Measurements from ENCODE around the gene TSPO.

TSPO gene

DNA sequence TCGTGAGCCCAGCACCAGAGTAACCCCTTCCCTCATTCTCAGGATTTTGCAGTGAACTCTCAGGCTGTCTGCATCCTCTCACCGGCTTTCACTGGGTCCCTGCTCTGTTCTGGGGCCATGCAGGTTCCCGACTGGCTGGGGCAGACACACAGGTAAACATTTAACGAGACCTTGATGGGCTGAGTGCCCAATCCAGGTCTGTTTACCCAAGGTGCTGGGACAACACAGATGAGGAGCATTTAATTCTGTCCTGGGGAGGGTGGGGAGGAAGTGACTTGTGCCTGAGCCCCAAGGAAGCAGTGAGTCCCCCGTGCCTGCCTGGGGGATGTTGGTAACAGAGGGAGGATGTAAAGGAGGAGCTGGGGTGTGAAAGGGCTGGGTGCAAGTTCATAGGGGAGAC lies 36.4 kb upstream of the TSPO start:
- TF ChIP-seq, protein P1, sequence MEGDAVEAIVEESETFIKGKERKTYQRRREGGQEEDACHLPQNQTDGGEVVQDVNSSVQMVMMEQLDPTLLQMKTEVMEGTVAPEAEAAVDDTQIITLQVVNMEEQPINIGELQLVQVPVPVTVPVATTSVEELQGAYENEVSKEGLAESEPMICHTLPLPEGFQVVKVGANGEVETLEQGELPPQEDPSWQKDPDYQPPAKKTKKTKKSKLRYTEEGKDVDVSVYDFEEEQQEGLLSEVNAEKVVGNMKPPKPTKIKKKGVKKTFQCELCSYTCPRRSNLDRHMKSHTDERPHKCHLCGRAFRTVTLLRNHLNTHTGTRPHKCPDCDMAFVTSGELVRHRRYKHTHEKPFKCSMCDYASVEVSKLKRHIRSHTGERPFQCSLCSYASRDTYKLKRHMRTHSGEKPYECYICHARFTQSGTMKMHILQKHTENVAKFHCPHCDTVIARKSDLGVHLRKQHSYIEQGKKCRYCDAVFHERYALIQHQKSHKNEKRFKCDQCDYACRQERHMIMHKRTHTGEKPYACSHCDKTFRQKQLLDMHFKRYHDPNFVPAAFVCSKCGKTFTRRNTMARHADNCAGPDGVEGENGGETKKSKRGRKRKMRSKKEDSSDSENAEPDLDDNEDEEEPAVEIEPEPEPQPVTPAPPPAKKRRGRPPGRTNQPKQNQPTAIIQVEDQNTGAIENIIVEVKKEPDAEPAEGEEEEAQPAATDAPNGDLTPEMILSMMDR (IDR thresholded peaks at IDR 0.05): no peak
- no peaks in the 10 kb centered on the region for H3K79me2 ChIP-seq
- no peaks in the 10 kb centered on the region for H3K36me3 ChIP-seq (ENCODE audit: control insufficient read depth, insufficient read depth, low read length)
- H3K9ac ChIP-seq: no peak overlapping the region
- no peak overlapping the region for H3K4me2 ChIP-seq (ENCODE audit: low read length)
- no peaks in the 10 kb centered on the region for H3K27me3 ChIP-seq (ENCODE audit: control insufficient read depth, insufficient read depth, low read length)
- H2AFZ ChIP-seq: no peak overlapping the region
- no peak overlapping the region for H3K4me3 ChIP-seq (ENCODE audit: low read depth, low read length)
- no peaks in the 10 kb centered on the region for H3K4me1 ChIP-seq
- H3K9me3 ChIP-seq (ENCODE audit: control insufficient read depth, low read length): no peaks in the 10 kb centered on the region
- H3K27ac ChIP-seq: no peak overlapping the region

DNA sequence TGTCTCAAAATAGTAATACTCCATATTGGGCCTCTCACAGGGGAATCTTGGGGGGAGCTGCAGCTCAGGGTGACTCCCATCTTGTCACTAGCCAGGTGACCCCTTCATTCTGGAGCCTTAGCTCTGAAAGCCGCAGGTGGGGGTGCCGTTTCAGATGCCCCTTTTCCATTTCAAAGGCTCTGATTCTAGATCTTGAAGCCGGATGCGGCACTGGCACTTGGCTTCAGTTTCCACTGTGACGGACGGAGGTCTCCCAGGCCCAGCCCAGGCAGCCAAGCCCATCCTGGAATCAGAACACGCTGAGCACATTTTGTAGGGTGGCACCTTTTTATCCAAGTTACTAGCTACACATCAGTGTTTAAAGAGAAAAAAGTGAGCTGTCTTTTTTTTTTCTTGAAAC lies 34.4 kb upstream of the TSPO start:
- Histone ChIP-seq H3K9me3 (ENCODE audit: control insufficient read depth, low read length) (no peaks in the 10 kb centered on the region), H3K4me2 (ENCODE audit: low read length) (no peak overlapping the region), H3K27me3 (ENCODE audit: control insufficient read depth, insufficient read depth, low read length) (no peaks in the 10 kb centered on the region), H3K79me2 (no peaks in the 10 kb centered on the region), H3K9ac (no peak overlapping the region), H3K36me3 (ENCODE audit: control insufficient read depth, insufficient read depth, low read length) (no peaks in the 10 kb centered on the region), H3K4me1 (no peaks in the 10 kb centered on the region), H3K27ac (no peak overlapping the region), H2AFZ (no peak overlapping the region), H3K4me3 (ENCODE audit: low read depth, low read length) (no peak overlapping the region)
- TF ChIP-seq, protein P1 (IDR thresholded peaks at IDR 0.05): no peak

DNA sequence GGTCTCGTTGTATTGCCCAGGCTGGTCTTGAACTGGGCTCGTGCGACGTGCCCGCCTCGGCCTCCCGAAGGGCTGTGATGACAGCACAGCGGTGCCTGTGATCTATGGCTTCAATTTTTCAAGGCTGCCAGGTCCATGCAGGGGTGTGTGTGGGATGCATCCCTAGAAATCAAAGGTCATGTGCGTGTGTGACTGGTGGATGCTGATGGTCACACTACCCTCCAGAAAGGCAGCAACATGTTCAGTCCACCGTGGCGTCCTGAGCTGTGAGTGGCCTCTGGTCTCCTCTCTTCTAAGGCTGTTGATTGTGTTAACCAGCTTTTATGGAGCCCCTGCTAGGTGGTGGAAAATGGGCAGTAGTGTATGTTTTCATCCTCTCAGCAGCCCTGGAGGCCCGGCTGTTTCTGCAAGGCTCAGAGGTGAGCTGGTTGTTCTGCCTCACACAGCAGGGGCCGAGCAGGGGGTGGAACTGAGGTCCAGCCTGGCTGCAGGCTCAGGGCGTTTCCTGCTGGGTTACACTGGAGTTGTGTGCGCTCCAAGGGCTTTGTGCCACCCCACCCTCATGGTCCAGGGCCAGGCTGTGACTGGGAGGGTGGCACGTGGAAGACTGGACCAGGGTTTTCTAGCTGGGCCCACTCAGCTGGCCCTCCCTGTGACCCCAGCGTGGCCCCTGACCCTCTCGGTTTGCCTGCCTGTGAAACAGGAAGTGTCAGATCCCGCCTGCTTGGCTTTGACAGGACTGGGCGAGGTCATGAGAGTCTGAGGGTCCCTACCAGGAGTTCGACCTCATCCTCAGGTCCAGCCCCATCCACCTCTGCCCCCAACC lies 33.1 kb upstream of the TSPO start:
- no peak overlapping the region for H3K9ac ChIP-seq
- TF ChIP-seq, protein P1 (IDR thresholded peaks at IDR 0.05): no peak
- H3K79me2 ChIP-seq: no peaks in the 10 kb centered on the region
- no peak overlapping the region for H2AFZ ChIP-seq
- no peaks in the 10 kb centered on the region for H3K4me1 ChIP-seq
- H3K27me3 ChIP-seq (ENCODE audit: control insufficient read depth, insufficient read depth, low read length): no peaks in the 10 kb centered on the region
- no peak overlapping the region for H3K4me2 ChIP-seq (ENCODE audit: low read length)
- H3K27ac ChIP-seq: no peak overlapping the region
- H3K36me3 ChIP-seq (ENCODE audit: control insufficient read depth, insufficient read depth, low read length): no peaks in the 10 kb centered on the region
- no peaks in the 10 kb centered on the region for H3K9me3 ChIP-seq (ENCODE audit: control insufficient read depth, low read length)
- no peak overlapping the region for H3K4me3 ChIP-seq (ENCODE audit: low read depth, low read length)

DNA sequence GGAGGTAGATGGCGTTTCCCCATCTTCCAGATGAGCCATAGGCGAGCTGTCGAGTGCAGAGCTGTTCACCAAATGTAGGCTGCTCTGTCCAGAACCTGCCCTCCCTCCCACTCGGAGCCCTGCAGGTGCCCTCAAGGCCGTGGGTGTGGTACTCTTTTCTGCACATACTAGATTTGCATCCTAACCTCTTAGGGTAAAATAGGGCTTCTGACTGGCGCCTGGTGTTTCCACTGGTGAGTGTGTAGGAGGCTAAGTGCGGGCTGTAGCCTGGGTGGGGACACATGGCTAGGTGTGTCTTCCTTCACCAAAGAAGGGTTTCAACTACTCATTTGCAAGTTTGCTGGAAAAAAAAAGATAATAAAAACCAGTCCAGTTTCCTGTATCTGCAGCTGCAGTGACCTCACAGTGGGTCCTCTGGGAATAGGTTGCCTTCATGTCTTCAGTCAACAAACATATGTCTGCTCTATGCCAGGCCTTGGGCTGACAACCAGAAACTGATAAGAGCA lies 32.4 kb upstream of the TSPO start:
- H3K4me1 ChIP-seq: no peaks in the 10 kb centered on the region
- H3K36me3 ChIP-seq (ENCODE audit: control insufficient read depth, insufficient read depth, low read length): no peaks in the 10 kb centered on the region
- no peak overlapping the region for H3K9ac ChIP-seq
- TF ChIP-seq, protein P1 (IDR thresholded peaks at IDR 0.05): no peak
- H3K27ac ChIP-seq: no peak overlapping the region
- no peaks in the 10 kb centered on the region for H3K79me2 ChIP-seq
- H3K27me3 ChIP-seq (ENCODE audit: control insufficient read depth, insufficient read depth, low read length): no peaks in the 10 kb centered on the region
- no peak overlapping the region for H3K4me3 ChIP-seq (ENCODE audit: low read depth, low read length)
- H3K9me3 ChIP-seq (ENCODE audit: control insufficient read depth, low read length): no peaks in the 10 kb centered on the region
- H2AFZ ChIP-seq: no peak overlapping the region
- no peak overlapping the region for H3K4me2 ChIP-seq (ENCODE audit: low read length)
